Kidney epithelial cell (primary cell): ENCODE results near the gene SKAP2. TPM values are rescaled to one million over a fixed set of nuclear protein-coding genes. Genes with fewer than 3 reads are reported as not detected.

ENCODE experiments used
- DNase-seq: peaks from one replicate; pipeline ENCODE4 v3.0.0-alpha.2; 2010; ENCODE audit warnings: low read depth
- H3K27me3 ChIP-seq: 2 replicates; pipeline ENCODE4 v1.6.0; 2011; ENCODE audit warnings: low read length; ENCODE audit not compliant: control insufficient read depth, insufficient read depth
- H3K36me3 ChIP-seq: 2 replicates; pipeline ENCODE4 v1.5.1; 2011; ENCODE audit warnings: low read length; ENCODE audit not compliant: control insufficient read depth, insufficient read depth
- H3K4me3 ChIP-seq: 2 replicates; pipeline ENCODE4 v1.5.1; 2011; ENCODE audit warnings: low read depth, mild to moderate bottlenecking, control low read depth, low read length
- total RNA-seq: library from RNA; depleted of rRNA; stranded (reverse); fragments of >200 nt; gene quantifications from 2 replicates; pipeline ENCODE4 v1.2.3, GENCODE V29; 2015
- TF ChIP-seq, protein P1 (sequence below): IDR thresholded peaks from 2 replicates; pipeline ENCODE4 v1.5.1; 2011; ENCODE audit warnings: mild to moderate bottlenecking, moderate library complexity, low read length, control low read depth, inconsistent platforms; ENCODE audit not compliant: insufficient read depth, poor library complexity, severe bottlenecking

The SKAP2 gene
- total RNA-seq, 1 donor from 2014 or later, result 35.6 TPM

DNA sequence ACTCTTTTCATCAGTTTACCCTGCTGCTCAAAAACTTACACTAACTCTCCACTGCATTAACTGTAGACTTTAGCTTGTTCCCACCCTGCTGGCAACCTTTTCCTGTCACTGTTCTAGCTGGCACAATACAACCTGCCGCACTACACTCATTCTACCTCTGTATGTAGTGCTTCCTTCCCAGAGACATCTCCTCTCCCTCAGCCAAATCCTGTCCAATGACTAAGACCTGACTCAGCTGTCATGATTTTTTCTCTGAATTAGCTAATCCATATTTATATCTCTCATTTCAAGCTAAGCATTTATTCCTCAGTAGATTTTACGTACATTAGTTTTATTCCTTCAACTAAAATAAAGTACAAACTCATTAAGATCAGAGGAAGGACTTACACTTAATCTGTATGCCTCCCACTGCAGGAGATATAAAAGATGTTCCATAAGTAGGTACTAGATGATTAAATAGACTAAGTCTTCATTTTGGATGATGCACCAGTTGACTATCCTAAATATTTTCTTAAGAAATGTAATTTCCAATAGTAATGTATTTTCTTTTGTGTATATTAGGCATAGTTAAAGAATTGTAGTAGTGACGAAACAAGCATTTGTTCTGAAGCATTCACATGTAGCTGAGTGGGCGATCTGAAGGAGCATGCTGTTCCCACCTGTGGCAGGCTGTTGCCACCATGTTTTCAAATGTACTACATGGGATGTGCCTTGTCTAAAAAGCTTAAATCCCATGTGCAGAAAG, 189.1 kb downstream of the SKAP2 start:
- Histone ChIP-seq H3K4me3 (no peak overlapping the region), H3K27me3 (no peaks in the 10 kb centered on the region), H3K36me3 (no peaks in the 10 kb centered on the region)
- TF ChIP-seq, protein P1, sequence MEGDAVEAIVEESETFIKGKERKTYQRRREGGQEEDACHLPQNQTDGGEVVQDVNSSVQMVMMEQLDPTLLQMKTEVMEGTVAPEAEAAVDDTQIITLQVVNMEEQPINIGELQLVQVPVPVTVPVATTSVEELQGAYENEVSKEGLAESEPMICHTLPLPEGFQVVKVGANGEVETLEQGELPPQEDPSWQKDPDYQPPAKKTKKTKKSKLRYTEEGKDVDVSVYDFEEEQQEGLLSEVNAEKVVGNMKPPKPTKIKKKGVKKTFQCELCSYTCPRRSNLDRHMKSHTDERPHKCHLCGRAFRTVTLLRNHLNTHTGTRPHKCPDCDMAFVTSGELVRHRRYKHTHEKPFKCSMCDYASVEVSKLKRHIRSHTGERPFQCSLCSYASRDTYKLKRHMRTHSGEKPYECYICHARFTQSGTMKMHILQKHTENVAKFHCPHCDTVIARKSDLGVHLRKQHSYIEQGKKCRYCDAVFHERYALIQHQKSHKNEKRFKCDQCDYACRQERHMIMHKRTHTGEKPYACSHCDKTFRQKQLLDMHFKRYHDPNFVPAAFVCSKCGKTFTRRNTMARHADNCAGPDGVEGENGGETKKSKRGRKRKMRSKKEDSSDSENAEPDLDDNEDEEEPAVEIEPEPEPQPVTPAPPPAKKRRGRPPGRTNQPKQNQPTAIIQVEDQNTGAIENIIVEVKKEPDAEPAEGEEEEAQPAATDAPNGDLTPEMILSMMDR, result no peak
- no peak for DNase-seq

DNA sequence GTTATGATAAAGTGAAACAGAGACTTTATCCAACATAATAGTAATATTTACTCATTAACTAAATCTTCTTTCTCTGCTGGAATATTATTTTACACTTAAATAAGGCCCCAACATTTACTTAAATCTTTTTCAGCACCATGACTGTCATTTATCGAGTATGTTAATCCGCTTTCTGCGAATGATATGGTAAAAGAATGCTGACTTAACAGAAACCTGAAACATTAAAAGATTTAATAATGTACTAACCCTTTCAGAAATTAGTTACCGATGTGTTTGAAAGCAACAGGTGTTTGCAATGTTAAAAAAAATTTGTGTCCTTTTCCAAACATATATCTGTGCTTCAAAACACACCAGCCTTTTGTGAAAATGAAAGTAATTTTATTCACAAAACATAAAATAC, 190.5 kb downstream of the SKAP2 start:
- Histone ChIP-seq H3K27me3 (no peaks in the 10 kb centered on the region), H3K4me3 (no peak overlapping the region), H3K36me3 (no peaks in the 10 kb centered on the region)
- no peak for DNase-seq
- TF ChIP-seq, protein P1, result no peak

DNA sequence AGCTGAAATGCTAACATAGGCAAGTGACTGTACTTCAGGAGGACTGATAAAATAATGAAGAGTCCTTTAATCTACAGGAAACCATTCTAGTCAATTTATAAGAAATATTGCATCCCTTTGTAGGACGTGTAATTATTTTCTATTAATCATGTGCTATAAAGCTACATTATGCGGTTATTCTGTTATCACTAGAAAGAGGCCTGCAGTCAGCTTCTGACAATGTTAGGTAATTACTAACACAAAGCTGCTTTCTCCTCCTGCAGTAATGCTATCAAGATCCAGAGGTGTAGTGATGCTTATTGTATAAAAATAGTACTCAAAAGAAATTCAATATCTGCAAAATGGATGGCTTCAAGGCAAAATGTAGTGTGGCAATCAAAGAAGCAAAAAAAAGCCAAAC, 191.1 kb downstream of the SKAP2 start:
- Histone ChIP-seq H3K27me3 (no peaks in the 10 kb centered on the region), H3K4me3 (no peak overlapping the region), H3K36me3 (no peaks in the 10 kb centered on the region)
- TF ChIP-seq, protein P1, result no peak
- DNase-seq, result no peak

DNA sequence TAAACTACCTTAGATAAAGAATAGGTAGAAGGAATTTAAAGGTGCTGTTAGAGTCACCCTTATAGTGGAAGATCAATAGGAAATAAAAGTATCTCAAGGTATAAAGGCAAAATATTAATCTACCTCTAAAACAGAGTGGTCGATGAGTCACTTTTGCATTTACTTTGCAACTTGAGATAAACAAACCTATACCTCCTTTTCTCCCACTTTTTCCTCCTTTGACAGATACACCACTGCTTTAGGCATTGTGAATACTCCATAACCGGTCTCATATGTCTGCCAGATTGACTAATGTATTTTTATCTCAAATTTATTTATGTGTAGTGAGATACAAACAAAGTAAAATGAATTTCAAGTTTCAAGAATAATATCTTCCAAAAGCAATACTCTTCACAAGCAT, 193.5 kb downstream of the SKAP2 start:
- Histone ChIP-seq H3K27me3 (no peaks in the 10 kb centered on the region), H3K36me3 (no peaks in the 10 kb centered on the region), H3K4me3 (no peak overlapping the region)
- no peak for DNase-seq
- TF ChIP-seq, protein P1, result no peak

DNA sequence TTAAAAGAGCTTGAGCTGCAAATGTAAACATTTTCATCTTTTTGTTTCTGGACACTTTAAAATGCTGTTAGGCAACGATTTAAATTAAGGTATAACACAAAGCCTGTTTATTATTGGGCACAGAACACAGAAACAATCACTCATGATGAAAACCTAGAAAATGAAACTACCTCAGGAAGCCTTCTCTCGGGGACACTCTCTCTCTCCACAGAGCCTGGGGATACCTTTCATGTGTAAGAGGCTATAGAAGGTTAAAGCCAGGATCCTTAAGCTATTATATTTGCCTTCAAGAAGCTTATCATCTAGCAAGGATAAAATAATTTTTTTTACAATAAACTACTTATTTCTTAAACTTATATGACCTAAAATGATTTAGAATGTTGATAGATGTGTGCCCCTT, 194.1 kb downstream of the SKAP2 start:
- DNase-seq, result no peak
- Histone ChIP-seq H3K36me3 (no peaks in the 10 kb centered on the region), H3K27me3 (no peaks in the 10 kb centered on the region), H3K4me3 (no peak overlapping the region)
- TF ChIP-seq, protein P1, result no peak

DNA sequence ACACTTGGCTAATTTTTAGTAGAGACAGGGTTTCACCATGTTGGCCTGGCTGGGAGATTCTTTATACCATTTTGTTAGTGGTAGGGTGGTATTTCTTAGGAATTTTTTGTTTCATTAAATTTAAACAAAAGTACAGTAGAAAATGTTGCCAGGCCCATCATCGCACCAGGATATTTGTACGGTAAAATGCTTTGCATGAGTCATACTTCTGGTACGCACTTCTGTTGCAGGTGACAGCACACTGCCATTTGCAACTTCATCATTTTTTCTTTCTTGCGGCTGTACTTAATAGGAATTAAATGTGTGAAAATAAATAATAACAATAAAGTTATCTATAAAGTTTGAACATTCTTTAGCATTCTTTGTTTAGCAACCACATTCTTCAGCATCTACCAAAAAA, 195.6 kb downstream of the SKAP2 start:
- no peaks in the 10 kb centered on the region for H3K27me3 ChIP-seq

More for the DNA sequence above, 195.6 kb downstream of the SKAP2 start:
- TF ChIP-seq, protein P1, result no peak
- DNase-seq, result no peak
- Histone ChIP-seq H3K4me3 (no peak overlapping the region), H3K36me3 (no peaks in the 10 kb centered on the region)
